Measurements from ENCODE around the gene KIRREL3. TPM values are rescaled to one million over a fixed set of nuclear protein-coding genes. Genes with fewer than 3 reads are reported as not detected.

KIRREL3 gene
- total and polyA plus RNA-seq, 2 donors (not counting 3 experiments of a cell fraction or from before 2014, with no cell fraction given), result not detected

- ChIA-PET CTCF (interaction anchor here (1.1 to 1.6 kb wide), 2 partner anchors 9 to 72 kb away, joined by 3 to 4 read pairs; no protein-coding TSS in a partner anchor), POLR2A (no interaction called here)
- peaks cover 0 to 3% of the 10 kb centered on the region in 2 experiments for H3K36me3 ChIP-seq (ENCODE audit: control insufficient read depth in 2 of 2, extremely low read depth in 1 of 2, insufficient read depth in 2 of 2, low read length in 2 of 2)
- H3K9me1 ChIP-seq (replicated peaks; ENCODE audit: control insufficient read depth, extremely low read depth, insufficient read depth, low read length), result no peaks in the 10 kb centered on the region
- dilution Hi-C loops (cut with MboI; ENCODE audit: extremely low pct_ligation_motif_present, low sequenced_read_pairs) (no loop called here), intact Hi-C loops (cut with micrococcal nuclease) (no loop called here)
- no peak overlapping the region for H3K9ac ChIP-seq (replicated peaks; ENCODE audit: extremely low read depth, insufficient read depth, low read length)
- no peak overlapping the region for H2AFZ ChIP-seq (ENCODE audit: low read depth, low read length)
- no peaks in the 10 kb centered on the region for H3K79me2 ChIP-seq (ENCODE audit: control insufficient read depth, insufficient read depth, low read length)
- TF ChIP-seq POLR2A (IDR thresholded peaks at IDR 0.05; ENCODE audit: low read depth, low read length) (no peak), MAX (IDR thresholded peaks at IDR 0.05; ENCODE audit: insufficient read depth, insufficient read length) (no peak), MYC (IDR thresholded peaks at IDR 0.05; ENCODE audit: low read depth, low read length) (no peak), GATA2 (IDR thresholded peaks at IDR 0.05; ENCODE audit: insufficient read depth, insufficient read length, low read depth, low read length) (no peak), JUN (IDR thresholded peaks at IDR 0.05; ENCODE audit: borderline replicate concordance, insufficient read depth, insufficient read length, low read depth) (no peak), POLR2AphosphoS5 (IDR thresholded peaks at IDR 0.05; ENCODE audit: insufficient read depth, low read depth, low read length) (no peak), CTCF (IDR thresholded peaks at IDR 0.05; ENCODE audit: extremely low read depth in 1 of 2, insufficient read depth in 1 of 2, low read depth in 1 of 2, low read length in 2 of 2) (no peak), FOS (IDR thresholded peaks at IDR 0.05; ENCODE audit: borderline replicate concordance, insufficient read depth, low read length) (no peak), EZH2 (IDR thresholded peaks at IDR 0.05; ENCODE audit: borderline replicate concordance, low read depth, low read length, severe bottlenecking) (no peak)
- no peaks in the 10 kb centered on the region for H4K20me1 ChIP-seq (replicated peaks; ENCODE audit: control insufficient read depth, extremely low read depth, insufficient read depth, low read length)
- DNase-seq (ENCODE audit: low read depth, low spot score) (no peak), FAIRE-seq (no peak)
- H3K4me3 ChIP-seq (replicated peaks in 1 of 3; ENCODE audit: insufficient read depth in 1 of 3, low read depth in 1 of 3, low read length in 3 of 3), result no peak overlapping the region
- H3K4me1 ChIP-seq (ENCODE audit: control insufficient read depth, extremely low read depth, insufficient read depth, low read length), result no peaks in the 10 kb centered on the region
- H3K27me3 ChIP-seq (ENCODE audit: control insufficient read depth in 2 of 2, insufficient read depth in 2 of 2, low read length in 2 of 2), result no peaks in the 10 kb centered on the region
- no TSS peak for BruUV-seq (replicated peaks)
- H3K9me3 ChIP-seq (replicated peaks; ENCODE audit: control insufficient read depth, insufficient read depth, low read length), result no peaks in the 10 kb centered on the region
- no peak overlapping the region for H3K27ac ChIP-seq (ENCODE audit: insufficient read depth, low read depth, low read length)
- no peak overlapping the region for H3K4me2 ChIP-seq (ENCODE audit: insufficient read depth, low read length)
Measured at GRCh38 chr11:126407682-126408288, 592.8 kb downstream of the KIRREL3 start.

Measured in endothelial cell of umbilical vein (primary cell).